Parathyroid adenoma (tissue), 2 donors: ENCODE results near the gene LAMC3.
A peak's percentile ranks its signal among the peaks of the same experiment; 100 is the strongest.

Source experiments
- H2AFZ ChIP-seq: fragments of 300-600 bp; sonication (generic); one replicate; pipeline ENCODE4 v1.7.0; 2017; ENCODE audit warnings: antibody characterized with exemption, mild to moderate bottlenecking
- H3K27ac ChIP-seq: fragments of 300-600 bp; sonication (generic); one replicate; pipeline ENCODE4 v1.7.0; 2017
- H3K27me3 ChIP-seq: fragments of 300-600 bp; sonication (generic); one replicate; pipeline ENCODE4 v1.7.0; 2017; ENCODE audit warnings: low read length; ENCODE audit not compliant: control insufficient read depth, insufficient read depth
- H3K36me3 ChIP-seq: fragments of 300-600 bp; sonication (generic); one replicate; pipeline ENCODE4 v1.7.0; 2017; ENCODE audit warnings: low read length; ENCODE audit not compliant: control insufficient read depth, insufficient read depth
- H3K4me1 ChIP-seq: fragments of 300-600 bp; sonication (generic); one replicate; pipeline ENCODE4 v1.7.0; 2017; ENCODE audit warnings: control low read depth
- H3K4me2 ChIP-seq: fragments of 300-600 bp; sonication (generic); one replicate; pipeline ENCODE4 v1.7.0; 2017; ENCODE audit warnings: low read length
- H3K4me3 ChIP-seq: fragments of 300-600 bp; sonication (generic); one replicate; pipeline ENCODE4 v1.7.0; 2017; ENCODE audit warnings: low read depth, low read length
- H3K79me2 ChIP-seq: fragments of 300-600 bp; sonication (generic); one replicate; pipeline ENCODE4 v1.7.0; 2017; ENCODE audit warnings: control low read depth
- H3K9ac ChIP-seq: fragments of 300-600 bp; sonication (generic); one replicate; pipeline ENCODE4 v1.7.0; 2017; ENCODE audit warnings: mild to moderate bottlenecking
- H3K9me3 ChIP-seq: fragments of 300-600 bp; sonication (generic); one replicate; pipeline ENCODE4 v1.7.0; 2017; ENCODE audit warnings: low read length; ENCODE audit not compliant: control insufficient read depth
- CTCF ChIP-seq: fragments of 300-600 bp; sonication (generic); IDR thresholded peaks from one replicate; pipeline ENCODE4 v1.7.0; 2017; ENCODE audit warnings: antibody characterized with exemption, mild to moderate bottlenecking
- donor health status: primary hyperparathyroidism.

LAMC3 gene

GRCh38 chr9:131043087-131043486 is 34.1 kb downstream of the LAMC3 start:
- TF ChIP-seq CTCF: no peak
- Histone ChIP-seq H3K4me2 (no peak overlapping the region), H3K27ac (no peak overlapping the region), H3K27me3 (no peaks in the 10 kb centered on the region), H3K36me3 (no peaks in the 10 kb centered on the region), H3K4me3 (no peak overlapping the region), H3K79me2 (no peaks in the 10 kb centered on the region), H2AFZ (no peak overlapping the region), H3K4me1 (no peaks in the 10 kb centered on the region), H3K9ac (no peak overlapping the region), H3K9me3 (no peaks in the 10 kb centered on the region)

- H3K9ac ChIP-seq: no peak overlapping the region
- no peaks in the 10 kb centered on the region for H3K79me2 ChIP-seq
- no peak overlapping the region for H3K27ac ChIP-seq
- no peaks in the 10 kb centered on the region for H3K36me3 ChIP-seq
- H3K4me2 ChIP-seq: no peak overlapping the region
- H3K4me1 ChIP-seq: no peaks in the 10 kb centered on the region
- H3K27me3 ChIP-seq: no peaks in the 10 kb centered on the region
- H3K4me3 ChIP-seq: no peak overlapping the region
- H3K9me3 ChIP-seq: no peaks in the 10 kb centered on the region
- no peak overlapping the region for H2AFZ ChIP-seq
- no peak for TF ChIP-seq CTCF
Observed at GRCh38 chr9:131043646-131044045, 34.7 kb downstream of the LAMC3 start.

DNA sequence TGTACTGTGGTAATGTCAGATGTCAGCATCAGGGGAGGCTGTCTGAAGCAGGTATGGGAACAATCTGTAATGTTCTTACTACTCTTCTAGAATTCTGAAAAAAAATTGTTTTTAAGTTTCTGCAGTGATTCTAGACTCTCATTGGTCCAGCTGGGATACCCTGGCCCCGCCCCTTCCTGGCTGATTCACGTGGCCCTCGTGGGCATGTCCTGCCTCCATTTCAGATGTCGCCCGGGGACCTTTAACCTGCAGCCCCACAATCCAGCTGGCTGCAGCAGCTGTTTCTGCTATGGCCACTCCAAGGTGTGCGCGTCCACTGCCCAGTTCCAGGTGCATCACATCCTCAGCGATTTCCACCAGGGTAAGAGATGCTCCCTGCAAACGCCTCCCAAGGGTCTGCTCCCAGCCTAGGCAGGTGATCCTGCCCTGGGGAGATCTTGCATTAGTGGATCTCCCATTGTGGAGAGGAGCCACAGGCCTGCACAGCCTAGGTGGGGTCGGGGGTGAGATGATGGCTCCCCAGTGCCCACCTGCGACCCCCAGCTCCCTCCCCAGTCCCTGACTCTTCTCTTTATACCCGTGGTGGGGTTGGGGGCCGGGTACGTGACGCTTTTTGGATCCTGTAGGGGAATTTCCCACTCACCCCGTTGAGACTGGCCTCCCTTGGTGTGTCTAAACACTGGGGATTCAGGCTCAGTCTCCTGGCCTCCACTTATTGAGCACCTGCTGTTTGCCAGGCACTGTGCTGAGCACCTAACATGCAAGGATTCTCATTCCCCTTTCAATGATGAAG is 36.5 kb downstream of the LAMC3 start:
- H2AFZ ChIP-seq: no peak overlapping the region
- TF ChIP-seq CTCF: no peak
- H3K79me2 ChIP-seq: no peaks in the 10 kb centered on the region
- H3K27ac ChIP-seq: no peak overlapping the region
- H3K9ac ChIP-seq: no peak overlapping the region
- no peaks in the 10 kb centered on the region for H3K9me3 ChIP-seq
- H3K4me1 ChIP-seq: no peaks in the 10 kb centered on the region
- no peak overlapping the region for H3K4me2 ChIP-seq
- H3K27me3 ChIP-seq: no peaks in the 10 kb centered on the region
- no peaks in the 10 kb centered on the region for H3K36me3 ChIP-seq
- H3K4me3 ChIP-seq: no peak overlapping the region

DNA sequence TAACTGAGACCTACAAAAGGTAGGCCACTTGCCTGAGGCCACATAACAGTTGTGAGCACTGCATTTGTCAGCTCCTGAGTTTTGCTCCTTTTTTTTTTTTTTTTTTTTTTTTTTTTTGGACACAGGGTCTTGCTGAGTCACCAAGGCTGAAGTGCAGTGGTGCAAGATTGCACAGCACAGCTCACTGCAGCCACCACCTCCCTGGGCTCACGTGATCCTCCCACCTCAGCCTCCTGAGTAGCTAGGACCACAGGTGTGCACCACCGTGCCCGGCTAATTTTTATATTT is 37.1 kb downstream of the LAMC3 start:
- H3K4me1 ChIP-seq: no peaks in the 10 kb centered on the region
- no peak for TF ChIP-seq CTCF
- H3K27ac ChIP-seq: no peak overlapping the region
- H3K27me3 ChIP-seq: no peaks in the 10 kb centered on the region
- no peaks in the 10 kb centered on the region for H3K9me3 ChIP-seq
- H3K9ac ChIP-seq: no peak overlapping the region
- H2AFZ ChIP-seq: no peak overlapping the region
- H3K4me3 ChIP-seq: no peak overlapping the region
- H3K4me2 ChIP-seq: no peak overlapping the region
- no peaks in the 10 kb centered on the region for H3K79me2 ChIP-seq
- H3K36me3 ChIP-seq: no peaks in the 10 kb centered on the region

DNA sequence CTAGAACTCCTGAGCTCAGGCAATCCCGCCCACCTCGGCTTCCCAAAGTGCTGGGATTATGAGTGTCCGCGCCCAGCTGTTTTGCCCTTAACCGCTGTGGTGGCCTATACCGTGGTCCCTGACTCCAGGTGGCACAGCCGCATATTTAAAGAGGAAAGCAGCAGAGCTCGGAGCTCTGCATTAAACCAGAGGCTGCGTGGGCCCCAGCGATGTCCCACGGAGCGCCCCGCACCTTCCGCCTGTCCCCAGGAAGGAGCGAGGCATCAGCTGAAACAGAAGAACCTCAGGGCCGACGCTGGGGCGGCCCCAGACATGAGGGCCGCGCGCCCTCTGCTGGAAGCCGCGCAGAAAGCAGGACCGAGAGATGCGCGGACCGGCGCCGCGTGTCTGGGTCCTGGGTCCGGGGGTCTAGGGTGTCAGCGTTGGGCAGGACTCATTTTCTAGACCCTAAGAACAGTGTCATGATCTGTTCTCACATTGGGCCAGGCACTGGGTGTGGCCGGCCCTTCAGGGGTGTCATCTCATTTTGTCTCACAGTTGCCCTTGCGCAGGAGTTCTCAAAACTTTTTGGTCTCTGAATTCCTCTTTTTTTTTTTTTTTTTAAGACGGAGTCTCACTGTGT is 37.7 kb downstream of the LAMC3 start:
- Histone ChIP-seq H3K4me1 (no peaks in the 10 kb centered on the region), H3K79me2 (no peaks in the 10 kb centered on the region), H3K9ac (no peak overlapping the region), H3K36me3 (no peaks in the 10 kb centered on the region), H3K9me3 (no peaks in the 10 kb centered on the region), H2AFZ (peak overlapping the region; percentile 69), H3K27ac (no peak overlapping the region), H3K4me3 (no peak overlapping the region), H3K4me2 (no peak overlapping the region), H3K27me3 (no peaks in the 10 kb centered on the region)
- peak; percentile 78 for TF ChIP-seq CTCF
